Ovary (tissue), 9 donors: Measurements from ENCODE around the gene PARD3B. TPM values are rescaled to one million over a fixed set of nuclear protein-coding genes. Genes with fewer than 3 reads are reported as not detected.

Experiments
- DNase-seq, 5 donors: peaks; one replicate each; pipeline ENCODE4 v3.0.0-alpha.2; 2019 to 2020
- H3K27ac ChIP-seq, 2 donors: fragments of 200-600 bp; one replicate each; pipeline versions ENCODE4 v1.5.1 to v1.8.0; 2019 to 2022
- H3K27me3 ChIP-seq: fragments of 200-600 bp; one replicate; pipeline ENCODE4 v1.8.0; 2022
- H3K36me3 ChIP-seq: fragments of 200-600 bp; sonication (generic); one replicate; pipeline ENCODE4 v1.5.1; 2019
- H3K4me1 ChIP-seq: one replicate; pipeline ENCODE4 v1.8.1; 2013; ENCODE audit warnings: mild to moderate bottlenecking, moderate library complexity; ENCODE audit not compliant: insufficient read depth
- H3K4me3 ChIP-seq: fragments of 200-600 bp; sonication (generic); one replicate; pipeline ENCODE4 v1.5.1; 2017
- H3K9me3 ChIP-seq, 2 donors: fragments of 200-600 bp in 1 of 2; sonication (generic) in 1 of 2; one replicate each; pipeline versions ENCODE4 v1.5.1 to v1.8.1; 2013 to 2019; ENCODE audit warnings: mild to moderate bottlenecking in 1 of 2, moderate library complexity in 1 of 2
- CTCF ChIP-seq, 3 donors: fragments of 450-650 bp in 2 of 3; fragments of 200-600 bp in 1 of 3; IDR thresholded peaks; one replicate each; pipeline versions ENCODE4 v1.5.1 to v1.8.0; 2016 to 2022; ENCODE audit warnings: antibody characterized with exemption in 3 of 3, mild to moderate bottlenecking in 1 of 3
- EP300 ChIP-seq: sonication (generic); formaldehyde crosslinking; IDR thresholded peaks from one replicate; pipeline ENCODE4 v1.6.1; 2017; ENCODE audit warnings: antibody characterized with exemption
- POLR2A ChIP-seq: fragments of 450-650 bp; IDR thresholded peaks from one replicate; pipeline ENCODE4 v1.6.1; 2017; ENCODE audit warnings: antibody characterized with exemption, mild to moderate bottlenecking, moderate library complexity
- WGBS, 3 donors: extraction: QIAGEN DNeasy Blood & Tissue Kit in 1 of 3; methylation state at CpG; one replicate each; pipeline versions ENCODE4 v1.1.5 to v1.1.7; 2013 to 2017; 5-methylcytosine and 5-hydroxymethylcytosine counted together
- intact Hi-C, 4 donors: fragments of 100-400 bp; cut with DNase I; formaldehyde crosslinking; loops; one replicate each; pipeline versions ENCODE4 v1.11.0 to v1.15.1; 2022 to 2023
- polyA plus RNA-seq, 2 donors: library from polyadenylated mRNA; stranded (reverse); fragments of 200-250 nt in 1 of 2; fragments of 350-450 nt in 1 of 2; fragmentation: Illumina TruSeq in 1 of 2; extraction: RNeasy Lipid Tissue Mini Kit (QIAGEN cat#74804) in 1 of 2; gene quantifications; one replicate each; pipeline ENCODE4 v1.2.3, GENCODE V29; 2013 to 2014
- total RNA-seq, 7 donors: library from RNA; depleted of rRNA in 2 of 7; stranded (reverse); fragments of >200 nt in 2 of 7; fragmentation: NEBNext Ultra II Directional in 3 of 7; extraction: Animal tissue kit (Norgen Biotek cat#: 25700) in 3 of 7; gene quantifications; one replicate each; pipeline versions ENCODE4 v1.1.0 to v1.2.4, GENCODE V29; 2016 to 2023
- donor health status: DM: no; HTN: no; CAD: no; lungs with moderate emphysema.
- donor health status: DM: no; HTN: no; CAD: no.
- donor health status: Bipolar disorder and iron deficiency.
- donor health status: DM: yes; HTN: yes; CAD: no.
- donor health status: DM: no; HTN: no; CAD: no.
- donor health status: DM: yes; HTN: yes; CAD: no.

The PARD3B gene
- total and polyA plus RNA-seq, 9 donors, result 8.2 to 46.6 (median 28.7) TPM

GRCh38 chr2:204781941-204782340, 236.7 kb downstream of the PARD3B start:
- Histone ChIP-seq H3K4me1 (no peaks in the 10 kb centered on the region), H3K4me3 (no peak overlapping the region), H3K36me3 (no peaks in the 10 kb centered on the region), H3K9me3 (no peaks in the 10 kb centered on the region), H3K27ac (no peak overlapping the region), H3K27me3 (no peaks in the 10 kb centered on the region)
- no peak for DNase-seq
- WGBS, 3 donors, result 93 to 95% (median 95%) methylated on average over 1 of the region's 1 CpG
- TF ChIP-seq EP300 (no peak), CTCF (IDR thresholded peaks at IDR 0.05) (no peak), POLR2A (no peak)
- intact Hi-C loops, result no loop called here

GRCh38 chr2:204790076-204790475, 244.8 kb downstream of the PARD3B start:
- no peaks in the 10 kb centered on the region for H3K9me3 ChIP-seq
- no peaks in the 10 kb centered on the region for H3K27me3 ChIP-seq
- DNase-seq, result no peak
- no peaks in the 10 kb centered on the region for H3K4me1 ChIP-seq
- no peak for TF ChIP-seq EP300
- no peak for TF ChIP-seq POLR2A
- no peak for TF ChIP-seq CTCF (IDR thresholded peaks at IDR 0.05)
- WGBS, 3 donors, result 72 to 81% (median 78%) methylated on average over 3 of the region's 3 CpGs
- intact Hi-C loops, result no loop called here
- no peak overlapping the region for H3K27ac ChIP-seq
- no peaks in the 10 kb centered on the region for H3K36me3 ChIP-seq
- no peak overlapping the region for H3K4me3 ChIP-seq

GRCh38 chr2:204791230-204791629, 246.0 kb downstream of the PARD3B start:
- TF ChIP-seq CTCF (IDR thresholded peaks at IDR 0.05) (no peak), POLR2A (no peak), EP300 (no peak)
- Histone ChIP-seq H3K27me3 (no peaks in the 10 kb centered on the region), H3K27ac (no peak overlapping the region), H3K36me3 (no peaks in the 10 kb centered on the region), H3K9me3 (no peaks in the 10 kb centered on the region), H3K4me1 (no peaks in the 10 kb centered on the region), H3K4me3 (no peak overlapping the region)
- DNase-seq, result no peak
- intact Hi-C loops, result no loop called here

GRCh38 chr2:204794624-204795023, 249.3 kb downstream of the PARD3B start:
- intact Hi-C loops, result no loop called here

More at GRCh38 chr2:204794624-204795023, 249.3 kb downstream of the PARD3B start:
- Histone ChIP-seq H3K27ac (no peak overlapping the region), H3K27me3 (no peaks in the 10 kb centered on the region), H3K4me1 (no peaks in the 10 kb centered on the region), H3K36me3 (no peaks in the 10 kb centered on the region), H3K4me3 (no peak overlapping the region), H3K9me3 (no peaks in the 10 kb centered on the region)
- no peak for DNase-seq
- TF ChIP-seq EP300, result no peak
- TF ChIP-seq CTCF (IDR thresholded peaks at IDR 0.05), result no peak
- TF ChIP-seq POLR2A, result no peak
- WGBS, 3 donors, result 95 to 97% (median 96%) methylated on average over 2 of the region's 2 CpGs
